ENCODE measurements around the gene MCC. TPM values are rescaled to one million over a fixed set of nuclear protein-coding genes. Genes with fewer than 3 reads are reported as not detected.
"Not testable (repeated sequence)": the region's sequence is repeated elsewhere in the genome, so short reads cannot be mapped to it uniquely, and the experiment has no call there.

MCC gene
- total RNA-seq, 1 donor from 2014 or later = 20.6 TPM

GRCh38 chr5:113474100-113474728 is 14.0 kb downstream of the MCC start:
- ATAC-seq = no peak
- no peak for DNase-seq
- Histone ChIP-seq H3K36me3 (no peaks in the 10 kb centered on the region), H3K9me3 (no peaks in the 10 kb centered on the region), H3K4me1 (no peaks in the 10 kb centered on the region), H3K27me3 (ENCODE audit: low read depth) (peaks cover 10% of the 10 kb centered on the region), H3K27ac (no peak overlapping the region), H3K4me3 (no peak overlapping the region)
- no peak for TF ChIP-seq CTCF (IDR thresholded peaks at IDR 0.05)
- intact Hi-C loops (cut with DNase I) = no loop called here

- Histone ChIP-seq H3K27ac (no peak overlapping the region), H3K27me3 (ENCODE audit: low read depth) (no peaks in the 10 kb centered on the region), H3K36me3 (no peaks in the 10 kb centered on the region), H3K4me1 (no peaks in the 10 kb centered on the region), H3K4me3 (no peak overlapping the region), H3K9me3 (no peaks in the 10 kb centered on the region)
- intact Hi-C loops (cut with DNase I) = no loop called here
- ATAC-seq = no peak
- TF ChIP-seq CTCF (IDR thresholded peaks at IDR 0.05) = no peak
- DNase-seq = no peak
Observed at GRCh38 chr5:113463032-113463431, 25.2 kb downstream of the MCC start.

GRCh38 chr5:113457106-113457505 is 31.1 kb downstream of the MCC start:
- H3K27ac ChIP-seq; DNase-seq; H3K27me3 ChIP-seq (ENCODE audit: low read depth); H3K4me1 ChIP-seq; H3K36me3 ChIP-seq; intact Hi-C loops (cut with DNase I); H3K9me3 ChIP-seq; ATAC-seq; H3K4me3 ChIP-seq: not testable (repeated sequence)

- H3K27me3 ChIP-seq (ENCODE audit: low read depth) = no peaks in the 10 kb centered on the region
- no peak overlapping the region for H3K4me3 ChIP-seq
- DNase-seq = no peak
- no peaks in the 10 kb centered on the region for H3K36me3 ChIP-seq
- intact Hi-C loops (cut with DNase I) = no loop called here
- H3K27ac ChIP-seq = no peak overlapping the region
- TF ChIP-seq CTCF (IDR thresholded peaks at IDR 0.05) = no peak
- H3K9me3 ChIP-seq = no peaks in the 10 kb centered on the region
- H3K4me1 ChIP-seq = no peaks in the 10 kb centered on the region
- ATAC-seq = no peak
Observed at GRCh38 chr5:113452941-113453340, 35.3 kb downstream of the MCC start.

- intact Hi-C loops (cut with DNase I) = no loop called here
- no peaks in the 10 kb centered on the region for H3K4me1 ChIP-seq
- no peaks in the 10 kb centered on the region for H3K27me3 ChIP-seq (ENCODE audit: low read depth)
- H3K9me3 ChIP-seq = no peaks in the 10 kb centered on the region
- no peak for DNase-seq
- H3K27ac ChIP-seq = no peak overlapping the region
- no peak for TF ChIP-seq CTCF (IDR thresholded peaks at IDR 0.05)
- no peak overlapping the region for H3K4me3 ChIP-seq
- H3K36me3 ChIP-seq = no peaks in the 10 kb centered on the region
- no peak for ATAC-seq
Observed at GRCh38 chr5:113451797-113452196, 36.5 kb downstream of the MCC start.

- TF ChIP-seq CTCF (IDR thresholded peaks at IDR 0.05) = no peak
Observed at GRCh38 chr5:113450929-113451328, 37.3 kb downstream of the MCC start.

More at GRCh38 chr5:113450929-113451328, 37.3 kb downstream of the MCC start:
- H3K36me3 ChIP-seq = no peaks in the 10 kb centered on the region
- H3K4me3 ChIP-seq = no peak overlapping the region
- ATAC-seq (no peak), DNase-seq (no peak)
- peaks cover 3% of the 10 kb centered on the region for H3K9me3 ChIP-seq
- no peak overlapping the region for H3K27ac ChIP-seq
- no peaks in the 10 kb centered on the region for H3K4me1 ChIP-seq
- intact Hi-C loops (cut with DNase I) = no loop called here
- no peaks in the 10 kb centered on the region for H3K27me3 ChIP-seq (ENCODE audit: low read depth)
